Kasumi-1 (cell line): ENCODE data around the gene MAGI2.

ENCODE experiments used
- DNase-seq, 2 experiments: peaks; one replicate each; lab custom pipeline; 2025; lab: John Stamatoyannopoulos, UW

Gene MAGI2

DNA sequence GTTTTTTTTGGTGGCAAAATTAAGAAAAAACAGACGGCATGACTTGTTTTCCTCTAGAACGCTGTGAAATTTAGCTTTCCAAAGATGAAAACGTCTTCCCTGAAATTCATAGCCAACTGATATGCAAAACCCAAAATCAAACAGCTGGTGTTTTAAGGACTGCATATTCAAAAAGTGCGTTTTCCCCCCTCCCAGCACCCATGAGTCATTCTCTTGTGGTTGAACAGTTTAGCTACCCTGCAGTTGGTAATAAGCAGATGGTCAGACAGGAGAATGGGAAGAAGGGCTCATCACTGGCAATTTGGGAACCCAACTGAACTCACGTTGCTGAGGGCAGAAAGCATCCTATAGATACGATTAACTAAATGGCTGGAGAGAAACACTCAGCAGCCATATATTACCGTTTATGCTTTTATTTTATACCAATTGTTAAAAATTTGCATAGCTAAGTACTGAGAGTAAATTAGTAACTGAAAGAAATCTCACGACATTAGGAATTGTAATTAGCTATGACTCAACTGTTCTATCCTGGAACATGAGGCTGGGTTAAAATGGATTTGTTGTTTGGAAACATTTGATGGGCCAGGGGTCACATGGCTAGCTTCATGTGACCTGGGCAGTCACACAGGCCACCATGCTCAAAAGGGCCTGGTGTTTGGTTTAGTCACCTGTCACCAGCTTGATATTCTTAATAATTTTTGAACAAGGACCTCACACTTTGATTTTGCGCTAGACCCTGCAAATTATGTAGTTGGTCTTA, 1311.8 kb downstream of the MAGI2 start:
- DNase-seq, result peak; percentile 7 to 20

DNA sequence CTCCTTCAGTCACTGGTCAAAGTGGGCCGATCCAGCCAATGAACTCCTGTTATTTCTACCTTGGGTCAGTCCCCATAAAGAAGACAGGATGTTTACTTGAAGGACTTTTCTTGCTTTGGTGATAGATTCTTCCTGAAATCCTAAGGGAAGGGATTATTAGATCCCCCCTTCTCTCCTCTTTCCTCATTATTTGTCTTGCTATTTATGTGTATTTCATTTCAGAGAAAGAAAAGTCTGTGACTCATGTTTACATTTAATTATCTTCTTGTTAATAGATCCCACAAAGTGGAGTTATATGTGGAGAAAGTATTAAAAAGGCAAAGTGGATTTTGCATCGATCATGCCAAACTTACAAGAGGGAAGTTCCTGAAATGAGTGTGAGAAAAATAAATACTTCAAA, 1313.4 kb downstream of the MAGI2 start:
- DNase-seq, result no peak

DNA sequence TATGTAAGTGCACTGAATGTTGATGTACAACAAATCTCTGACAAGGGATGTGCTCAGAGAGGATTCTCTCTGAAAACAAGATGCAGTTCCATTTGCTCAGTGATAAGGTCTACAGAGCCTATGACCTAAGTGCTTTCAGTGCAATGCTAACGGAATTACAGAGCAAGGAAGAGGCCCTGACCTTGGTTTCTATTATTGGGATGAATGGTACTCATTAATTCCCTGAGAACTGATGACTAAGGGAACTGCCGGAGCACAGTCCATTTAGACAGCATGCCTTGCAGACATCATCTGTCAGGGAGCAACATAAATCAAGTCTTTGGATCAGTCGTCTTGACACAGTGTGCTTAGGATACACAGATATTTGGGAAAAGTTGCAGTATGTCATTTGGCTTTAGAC, 1314.1 kb downstream of the MAGI2 start:
- DNase-seq, result no peak

DNA sequence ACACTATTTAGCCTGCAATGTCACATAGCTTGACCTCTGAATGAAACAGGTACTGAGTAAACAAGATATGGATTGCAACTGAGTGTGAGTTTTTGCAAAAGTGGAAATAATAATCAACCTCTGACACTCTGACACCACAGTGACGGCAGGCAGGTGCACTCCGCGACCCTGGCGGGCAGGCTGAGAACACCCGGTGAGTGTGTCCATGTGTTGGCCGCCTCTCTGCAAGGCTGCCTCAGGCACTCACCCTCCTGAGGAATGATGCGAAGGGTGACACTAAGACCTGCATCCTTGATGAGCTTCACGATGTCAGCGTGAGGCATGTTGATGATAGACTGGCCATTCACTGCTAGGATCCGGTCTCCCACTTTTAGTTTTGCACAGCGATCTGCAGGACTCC, 1318.7 kb downstream of the MAGI2 start:
- DNase-seq, result no peak

DNA sequence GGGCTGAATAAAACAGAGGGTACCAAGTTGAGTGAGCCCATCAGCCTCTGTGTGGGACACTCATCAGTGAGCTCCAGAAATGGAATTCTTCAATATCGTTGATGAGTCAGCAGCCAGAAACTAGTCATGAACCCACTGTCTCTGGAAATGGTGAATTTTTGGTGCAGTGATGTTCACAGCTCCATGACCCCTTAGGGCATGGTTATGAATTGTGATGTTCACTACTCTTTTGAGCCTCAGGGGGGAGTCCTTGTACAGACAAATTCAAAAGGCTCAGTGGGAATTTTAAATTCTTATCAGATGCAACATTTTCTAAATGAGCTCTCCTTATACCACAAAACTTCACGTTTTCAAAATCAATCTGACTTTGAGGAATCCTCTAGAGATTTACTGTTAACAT, 1319.2 kb downstream of the MAGI2 start:
- DNase-seq, result peak; percentile 39 to 59

DNA sequence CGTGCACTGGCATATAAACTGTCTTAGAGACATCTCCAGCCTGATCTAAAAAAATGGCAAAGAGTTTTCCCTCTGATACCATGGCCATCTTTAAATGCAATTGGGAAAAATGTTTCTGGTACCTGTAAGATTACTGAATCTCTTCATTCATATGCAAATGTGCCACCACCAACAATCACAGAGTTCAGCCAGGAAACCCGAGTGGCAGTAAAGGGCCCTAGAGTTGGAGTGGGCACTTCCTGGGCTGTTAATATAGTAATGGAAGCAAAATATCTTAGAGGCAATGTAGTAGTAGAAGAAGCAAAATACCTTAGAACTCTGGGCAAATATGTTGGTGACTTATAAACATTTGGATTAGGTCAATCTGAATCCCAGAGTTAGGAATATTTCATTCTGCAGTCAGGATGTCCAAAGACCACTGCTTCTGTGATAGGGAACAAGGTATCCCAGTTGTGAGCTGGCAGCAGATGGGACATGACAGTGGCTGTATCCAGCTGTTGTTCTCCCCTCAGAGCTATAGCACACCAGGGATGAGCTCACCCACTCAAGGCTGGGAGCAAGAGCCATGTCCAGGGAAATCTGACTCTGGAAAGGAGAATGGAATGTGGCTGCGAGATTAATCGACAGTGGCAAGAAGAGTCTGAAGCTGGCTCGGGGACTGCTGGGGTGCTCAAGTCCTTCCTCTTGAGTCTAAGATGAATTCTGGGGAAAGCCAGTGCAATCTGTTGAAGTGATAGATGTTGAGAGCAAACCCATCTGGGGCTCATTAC, 1322.8 kb downstream of the MAGI2 start:
- no peak for DNase-seq

DNA sequence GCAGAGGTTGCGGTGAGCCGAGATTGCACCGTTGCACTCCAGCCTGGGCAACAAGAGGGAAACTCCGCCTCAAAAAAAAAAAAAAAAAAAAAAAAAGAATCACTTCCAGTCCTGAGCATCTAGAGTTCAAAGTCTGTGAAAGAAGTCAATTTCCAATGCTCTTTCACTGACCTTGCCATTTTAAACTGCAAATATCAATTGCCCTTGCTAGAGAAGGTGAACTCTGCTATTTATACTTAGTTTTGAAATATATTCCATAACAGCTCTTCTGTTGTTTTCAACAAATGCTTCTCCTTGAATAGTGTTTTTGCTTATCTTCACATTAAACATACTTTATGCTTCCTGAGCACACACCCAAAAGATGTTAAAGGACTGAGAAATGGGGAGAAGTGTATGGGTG, 1323.6 kb downstream of the MAGI2 start:
- DNase-seq, result no peak

DNA sequence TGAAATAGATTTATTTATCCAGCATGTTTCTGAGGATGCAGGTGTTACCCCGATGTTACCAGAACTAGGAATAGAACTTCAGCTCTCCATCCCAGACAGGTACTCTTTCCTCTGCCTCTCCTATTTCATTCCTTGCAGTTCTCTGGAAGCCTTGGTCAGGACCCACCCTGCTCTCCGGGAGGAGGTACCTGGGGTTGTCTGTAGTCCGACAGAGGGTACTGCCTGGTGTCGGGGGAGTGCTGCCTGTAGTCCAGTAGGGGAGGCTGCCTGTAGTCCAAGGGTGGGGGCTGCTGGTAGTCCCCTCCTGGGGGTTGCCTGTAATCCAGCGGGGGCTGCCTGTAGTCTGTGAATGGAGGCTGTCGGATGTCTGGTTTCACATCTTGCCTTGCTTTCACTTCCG, 1326.5 kb downstream of the MAGI2 start:
- no peak for DNase-seq

DNA sequence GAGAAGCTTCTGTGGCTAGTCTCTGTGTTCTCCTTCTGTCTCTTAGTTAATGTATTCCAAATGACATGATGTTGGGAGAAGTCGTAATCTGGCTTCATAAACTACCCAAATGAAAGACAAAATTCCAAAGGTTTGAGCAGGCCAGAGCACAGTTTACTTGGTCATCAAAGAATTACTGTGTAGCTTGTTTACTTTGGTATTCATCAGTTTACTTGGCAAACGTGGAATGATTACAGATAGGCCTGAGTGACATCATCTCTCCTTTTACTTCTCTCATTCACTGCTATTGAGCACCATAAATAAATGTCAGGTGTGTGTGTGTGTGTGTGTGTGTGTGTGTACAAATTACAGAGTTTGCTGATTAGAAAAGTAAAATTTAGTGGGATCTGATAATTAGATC, 1327.6 kb downstream of the MAGI2 start:
- no peak for DNase-seq

DNA sequence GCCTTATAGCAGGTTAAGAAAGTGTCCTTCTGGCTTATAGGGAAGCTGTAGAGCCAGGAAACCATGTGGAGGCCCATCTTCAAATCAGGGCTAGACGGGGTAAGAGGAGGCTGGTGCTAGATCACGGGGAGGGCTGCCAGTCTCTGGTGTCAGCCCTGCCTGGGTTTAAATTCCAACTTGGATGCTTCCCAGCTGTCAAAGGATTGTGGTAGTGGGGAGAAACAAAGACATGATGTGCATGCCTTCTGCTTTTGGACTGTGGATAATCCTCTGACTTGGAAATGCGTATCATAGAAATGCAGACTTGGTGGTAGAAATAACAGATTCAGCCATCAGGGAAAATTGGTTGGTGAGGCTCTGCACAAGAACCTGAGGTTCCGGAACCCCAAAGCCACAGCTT, 1329.3 kb downstream of the MAGI2 start:
- DNase-seq, result no peak

DNA sequence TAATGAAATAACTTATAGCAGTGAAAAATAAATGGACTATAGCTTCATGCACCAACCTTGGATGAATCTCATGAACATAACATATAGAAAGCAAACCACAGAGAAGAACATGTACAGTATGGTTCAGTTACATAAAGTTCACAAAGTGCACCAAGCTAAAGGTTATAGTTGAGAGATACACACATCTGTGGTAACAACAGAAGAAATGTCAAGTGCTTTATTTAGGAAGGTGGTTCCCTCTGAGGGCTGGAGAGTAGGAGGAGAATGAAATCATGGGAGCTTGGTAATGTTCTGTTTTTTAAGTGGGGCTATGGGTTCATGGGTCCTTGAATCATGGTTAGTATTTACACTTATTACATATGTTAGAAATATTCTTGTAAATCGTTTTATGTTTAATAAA, 1331.6 kb downstream of the MAGI2 start:
- DNase-seq, result no peak

DNA sequence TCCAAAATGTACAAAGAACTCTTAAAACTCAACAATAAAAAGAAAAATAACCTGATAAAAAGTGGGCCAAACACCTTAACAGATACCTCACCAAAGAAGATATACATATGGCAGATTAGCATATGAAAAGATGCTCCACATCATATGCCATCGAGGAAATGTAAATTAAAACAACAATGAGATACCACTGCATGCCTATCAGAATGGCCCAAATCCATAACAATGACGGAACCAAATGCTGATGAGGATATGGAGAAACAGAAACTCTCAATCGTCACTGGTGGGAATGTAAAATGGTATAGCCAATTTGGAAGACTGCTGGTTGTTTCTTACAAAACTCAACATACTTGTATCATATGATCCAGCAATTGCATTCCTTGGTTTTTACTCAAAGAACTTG, 1335.0 kb downstream of the MAGI2 start:
- DNase-seq, result no peak

DNA sequence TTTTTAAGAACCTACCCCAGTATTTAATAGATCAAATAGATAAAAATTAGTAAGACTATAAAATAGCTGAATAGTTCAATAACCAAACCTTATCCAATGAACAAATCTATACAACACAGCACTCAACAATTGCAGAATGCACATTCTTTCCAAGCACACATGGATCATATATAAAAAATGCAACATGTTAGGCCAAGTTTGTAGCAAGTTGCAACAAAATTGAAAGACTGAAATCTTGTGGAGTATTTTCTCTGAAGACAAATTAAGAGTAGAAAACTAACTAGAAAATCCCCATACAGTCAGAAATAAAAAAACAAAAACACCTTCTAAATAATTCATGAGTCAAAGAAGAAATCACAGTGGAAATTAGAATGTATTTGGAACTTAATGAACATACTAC, 1337.6 kb downstream of the MAGI2 start:
- no peak for DNase-seq

DNA sequence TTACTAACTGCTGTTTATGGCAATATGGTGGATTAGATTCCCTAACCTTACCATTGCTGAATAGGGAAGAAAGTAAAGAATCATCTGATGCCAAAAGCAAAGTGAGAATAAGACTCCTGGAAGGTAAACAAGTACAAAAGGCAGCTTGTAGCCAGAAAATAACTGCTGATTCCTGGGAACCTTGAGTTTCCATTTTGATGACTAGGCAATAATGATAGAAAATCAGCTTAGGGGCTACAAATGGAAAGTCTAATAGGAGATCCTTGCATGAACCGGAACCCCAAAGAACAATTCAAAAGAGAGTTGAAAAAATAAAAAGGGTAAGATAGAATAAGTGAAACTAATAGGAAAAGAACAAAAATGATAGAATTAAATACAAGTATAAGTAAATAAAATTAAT, 1338.5 kb downstream of the MAGI2 start:
- DNase-seq, result no peak

DNA sequence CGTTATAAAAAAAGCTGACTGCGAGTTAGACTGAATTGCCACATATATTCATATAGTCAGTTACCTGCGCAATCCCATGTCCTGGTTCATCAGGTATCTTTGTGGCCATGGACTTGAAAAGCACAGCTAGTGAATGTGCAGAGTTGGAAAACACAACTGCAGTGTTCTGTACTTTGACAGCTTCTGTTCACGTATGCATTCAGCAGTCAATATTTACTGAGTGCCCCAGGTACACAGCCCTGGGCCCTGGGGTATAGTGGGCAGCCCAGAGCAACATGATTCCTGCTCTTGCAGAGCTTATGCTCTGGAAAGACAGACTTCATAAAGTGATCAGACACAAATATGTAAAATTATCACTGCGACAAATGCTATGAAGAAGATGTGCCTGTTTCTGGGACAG, 1341.0 kb downstream of the MAGI2 start:
- no peak for DNase-seq

DNA sequence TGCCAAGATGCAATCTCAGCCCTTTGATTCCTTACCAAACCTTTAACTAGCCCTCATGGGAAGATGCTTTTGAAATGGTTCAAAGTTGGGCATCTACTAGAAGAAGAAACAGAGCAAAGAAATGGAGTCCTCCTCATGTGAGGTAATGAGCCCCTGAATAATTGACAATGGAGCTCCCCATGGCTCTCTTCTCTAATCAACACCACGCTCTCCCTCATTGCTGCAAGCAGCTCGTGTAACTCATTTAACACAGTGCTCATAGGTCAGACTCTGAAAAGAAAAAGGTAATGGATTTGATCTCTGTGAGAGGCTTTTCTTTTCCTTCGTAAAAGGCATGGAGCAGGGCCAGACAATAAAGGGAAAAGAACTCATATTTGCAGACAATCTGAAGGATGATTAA, 1342.1 kb downstream of the MAGI2 start:
- no peak for DNase-seq

DNA sequence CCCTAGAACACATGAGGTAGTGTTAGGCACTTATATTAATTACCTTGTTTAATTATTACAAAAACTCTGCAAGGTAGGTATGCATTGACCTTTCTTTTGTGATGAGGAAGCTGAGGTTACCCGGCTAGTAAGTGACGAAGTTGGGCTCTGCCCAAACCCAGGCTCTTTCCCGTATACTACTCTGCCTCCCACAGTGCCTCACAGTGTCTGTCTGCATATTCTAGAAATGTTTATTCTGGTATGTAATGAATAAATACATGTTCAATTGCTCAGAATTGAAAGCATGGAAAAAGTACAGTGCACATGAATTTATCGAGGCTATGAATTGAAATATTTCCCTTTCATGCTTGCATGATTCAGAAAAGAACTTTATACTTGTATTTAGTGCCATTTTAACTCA, 1350.0 kb downstream of the MAGI2 start:
- DNase-seq, result no peak

DNA sequence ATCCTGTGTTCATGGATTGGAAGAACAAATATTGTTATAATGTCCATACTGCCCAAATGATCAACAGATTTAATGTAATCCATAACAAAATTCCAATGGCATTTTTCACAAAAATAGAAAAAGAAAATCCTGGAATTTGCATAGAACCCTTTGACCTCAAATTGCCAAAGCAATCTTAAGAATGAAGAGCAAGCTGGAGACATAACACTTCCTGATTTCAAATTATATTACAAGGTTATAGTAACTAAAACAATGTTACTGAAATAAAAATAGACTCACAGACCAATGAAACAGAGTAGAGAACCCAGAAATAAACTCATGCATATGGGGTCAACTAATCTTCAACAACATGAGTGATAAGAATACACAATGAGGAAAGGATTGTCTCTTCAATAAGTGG, 1352.4 kb downstream of the MAGI2 start:
- DNase-seq, result no peak

DNA sequence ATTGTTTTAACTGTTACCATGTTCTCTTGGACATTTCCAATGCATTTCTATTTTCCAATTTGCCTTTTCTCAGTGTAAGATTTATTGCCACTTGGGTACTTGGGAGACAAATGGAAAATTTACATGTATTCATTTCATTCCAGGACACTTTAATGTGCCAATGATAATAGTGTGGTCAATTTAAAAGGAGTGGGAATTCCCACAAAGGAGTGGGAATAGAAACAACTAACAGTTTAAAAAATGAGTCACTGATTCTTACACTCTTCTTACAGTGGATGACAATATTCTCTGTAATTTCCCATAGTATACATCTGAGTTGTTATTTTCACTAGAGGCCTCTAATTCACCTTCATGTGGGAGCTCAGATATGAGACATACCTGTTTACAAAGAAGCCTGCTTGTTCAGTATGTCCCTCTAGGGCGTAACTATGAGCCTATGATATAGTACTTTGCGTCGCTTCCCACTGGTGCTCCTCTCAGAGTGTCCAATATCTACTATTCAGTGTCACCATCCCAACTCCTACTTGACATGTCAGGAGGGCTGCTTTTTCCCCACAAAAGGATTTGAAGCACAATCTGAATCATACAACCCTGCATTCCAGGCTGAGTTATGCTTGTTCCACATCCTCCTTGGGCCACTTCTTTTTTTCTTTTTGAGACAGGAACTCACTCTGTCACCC, 1353.6 kb downstream of the MAGI2 start:
- DNase-seq, result no peak

DNA sequence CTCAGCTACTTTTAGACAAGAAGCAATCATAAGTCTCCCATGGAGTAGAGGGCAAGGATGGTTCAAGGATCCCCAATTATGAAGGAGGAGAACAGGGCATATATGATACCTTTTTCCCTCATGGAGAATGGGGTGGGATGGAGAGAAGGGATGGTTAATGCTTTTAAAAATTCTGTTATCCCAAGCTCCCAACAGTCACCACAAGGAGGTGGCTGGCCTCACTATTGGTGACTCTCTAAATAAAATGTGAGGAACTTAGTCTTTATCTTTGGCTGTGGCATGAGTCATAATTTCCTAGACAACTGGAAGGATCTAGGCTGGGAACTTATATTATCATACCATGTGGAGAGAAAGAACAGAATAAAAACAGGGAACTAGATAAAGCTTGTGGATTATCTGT, 1357.9 kb downstream of the MAGI2 start:
- no peak for DNase-seq

DNA sequence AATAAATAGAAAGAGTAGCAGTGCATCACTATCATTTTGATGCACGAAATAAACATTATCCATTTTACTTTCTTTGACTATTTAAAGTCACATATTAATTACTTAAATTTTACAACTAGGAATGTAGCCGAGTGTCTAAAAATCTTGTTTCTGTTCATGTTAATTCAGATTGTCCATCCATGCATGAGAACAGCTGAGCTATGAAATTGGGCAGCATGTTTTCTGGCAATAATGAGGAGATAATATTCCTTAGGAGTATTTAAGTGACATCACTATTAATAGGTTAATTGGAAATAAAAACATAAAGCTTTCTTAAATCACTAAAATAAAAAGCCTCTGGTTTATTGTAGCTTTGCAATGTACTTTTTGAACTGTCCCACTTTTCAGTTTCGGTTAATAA, 1361.1 kb downstream of the MAGI2 start:
- DNase-seq, result no peak

DNA sequence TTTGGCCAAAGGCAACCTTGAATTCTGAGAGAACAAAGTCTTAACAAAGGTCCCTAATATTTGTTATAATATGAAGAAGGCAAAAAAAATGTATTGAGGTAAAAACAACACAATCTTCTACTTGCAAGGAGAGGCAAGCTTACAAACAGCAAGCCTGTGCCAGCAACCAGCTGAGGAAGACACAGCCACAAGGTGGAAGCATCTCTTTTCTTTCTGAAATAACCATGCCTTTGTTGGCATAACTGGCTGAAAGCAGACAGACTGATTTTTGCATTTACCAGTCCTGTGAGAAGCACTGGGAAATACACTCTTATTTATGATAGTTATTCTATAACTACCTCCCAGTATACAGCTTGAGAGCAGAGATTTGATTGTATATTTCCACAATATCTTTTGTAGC, 1362.9 kb downstream of the MAGI2 start:
- no peak for DNase-seq

DNA sequence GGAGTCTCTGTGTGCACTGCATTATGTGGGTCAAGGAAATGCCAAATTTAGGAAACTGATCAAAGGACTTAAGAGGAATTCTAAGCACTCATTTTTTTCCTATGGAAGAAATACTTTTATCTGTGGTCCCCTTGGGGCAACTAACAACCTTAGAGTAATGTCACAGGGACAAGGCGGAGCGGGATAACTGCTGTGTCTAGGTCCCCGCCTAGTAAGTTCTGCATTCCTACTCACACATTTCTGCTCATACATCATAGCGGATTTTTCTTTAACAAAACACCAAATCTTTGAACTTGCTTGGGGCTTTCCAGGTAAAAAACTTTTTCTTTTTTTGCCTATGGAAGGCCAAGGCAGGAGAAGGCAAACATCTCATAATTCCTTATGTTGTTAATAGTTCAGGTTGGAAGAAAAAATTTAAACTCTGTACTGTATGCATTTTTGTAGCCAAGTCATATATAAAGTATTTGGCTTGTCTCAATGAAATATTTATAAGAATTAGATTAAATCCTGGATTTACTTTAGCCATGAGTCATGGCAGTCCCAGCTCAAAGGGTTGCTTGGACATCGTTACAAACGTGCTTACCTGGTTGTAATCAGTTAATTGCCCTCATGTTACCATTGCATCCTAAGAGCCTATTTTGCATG, 1369.9 kb downstream of the MAGI2 start:
- no peak for DNase-seq
